GM21825 (cell line): ENCODE data around the gene RASAL1.
A peak's percentile ranks its signal among the peaks of the same experiment; 100 is the strongest.

ENCODE experiments used
- ATAC-seq: cut with Tn5 transposase; IDR thresholded peaks from one replicate; pipeline ENCODE4 v1.9.1; 2021; ENCODE audit warnings: mild to moderate bottlenecking, moderate library complexity; ENCODE audit not compliant: unreplicated experiment

Gene RASAL1

GRCh38 chr12:113099364-113099763 lies 36.2 kb downstream of the RASAL1 start:
- ATAC-seq: no peak

GRCh38 chr12:113098441-113099028 lies 37.0 kb downstream of the RASAL1 start:
- ATAC-seq: peak; percentile 75

GRCh38 chr12:113097716-113098440 lies 37.7 kb downstream of the RASAL1 start:
- ATAC-seq: no peak

GRCh38 chr12:113096675-113097461 lies 38.7 kb downstream of the RASAL1 start:
- no peak for ATAC-seq

- ATAC-seq: no peak
Observed at GRCh38 chr12:113095405-113095804, 40.2 kb downstream of the RASAL1 start.

GRCh38 chr12:113094738-113095137 lies 40.8 kb downstream of the RASAL1 start:
- no peak for ATAC-seq

- no peak for ATAC-seq
Observed at GRCh38 chr12:113093409-113094101, 42.0 kb downstream of the RASAL1 start.

GRCh38 chr12:113092607-113093408 lies 42.8 kb downstream of the RASAL1 start:
- ATAC-seq: no peak

GRCh38 chr12:113091506-113091905 lies 44.1 kb downstream of the RASAL1 start:
- no peak for ATAC-seq

- ATAC-seq: no peak
Observed at GRCh38 chr12:113090740-113091139, 44.8 kb downstream of the RASAL1 start.

- ATAC-seq: no peak
Observed at GRCh38 chr12:113089839-113090238, 45.7 kb downstream of the RASAL1 start.

GRCh38 chr12:113088971-113089756 lies 46.4 kb downstream of the RASAL1 start:
- ATAC-seq: no peak

GRCh38 chr12:113088037-113088436 lies 47.5 kb downstream of the RASAL1 start:
- ATAC-seq: no peak

- no peak for ATAC-seq
Observed at GRCh38 chr12:113087193-113087592, 48.4 kb downstream of the RASAL1 start.

- ATAC-seq: no peak
Observed at GRCh38 chr12:113086249-113087164, 49.1 kb downstream of the RASAL1 start.

GRCh38 chr12:113083863-113084435 lies 51.6 kb downstream of the RASAL1 start:
- ATAC-seq: no peak

GRCh38 chr12:113082486-113083148 lies 52.9 kb downstream of the RASAL1 start:
- ATAC-seq: no peak

GRCh38 chr12:113081873-113082272 lies 53.7 kb downstream of the RASAL1 start:
- no peak for ATAC-seq
